Breast epithelium (tissue), 3 donors: Measurements from ENCODE around the gene HNF4A.
"Not testable (repeated sequence)": the region's sequence is repeated elsewhere in the genome, so short reads cannot be mapped to it uniquely, and the experiment has no call there.

Experiments used
- POLR2AphosphoS5 ChIP-seq, 3 donors: sonication (generic); formaldehyde crosslinking; IDR thresholded peaks; one replicate each; pipeline ENCODE4 v1.6.1; 2017; ENCODE audit warnings: antibody characterized with exemption in 3 of 3
- TF ChIP-seq, protein P1 (sequence below), 3 donors: fragments of 450-650 bp; IDR thresholded peaks; one replicate each; pipeline ENCODE4 v1.5.1; 2016 to 2017; ENCODE audit warnings: antibody characterized with exemption in 3 of 3, mild to moderate bottlenecking in 3 of 3, moderate library complexity in 3 of 3

DNA sequence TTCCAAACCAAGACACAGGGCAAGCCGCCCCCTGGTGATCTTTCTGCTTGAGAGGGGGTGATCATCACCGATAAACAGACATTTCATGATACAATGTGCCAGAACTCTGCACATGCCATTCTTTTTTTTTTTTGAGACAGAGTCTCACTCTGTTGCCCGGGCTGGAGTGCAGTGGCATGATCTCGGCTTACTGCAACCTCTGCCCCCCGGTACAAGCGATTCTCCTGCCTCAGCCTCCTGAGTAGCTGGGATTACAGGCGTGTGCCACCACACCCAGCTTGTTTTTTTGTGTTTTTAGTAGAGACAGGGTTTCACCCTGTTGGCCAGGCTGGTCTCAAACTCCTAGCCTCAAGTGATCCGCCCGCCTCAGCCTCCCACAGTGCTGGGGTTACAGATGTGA is 116.8 kb downstream of the HNF4A start:
- TF ChIP-seq, protein P1, sequence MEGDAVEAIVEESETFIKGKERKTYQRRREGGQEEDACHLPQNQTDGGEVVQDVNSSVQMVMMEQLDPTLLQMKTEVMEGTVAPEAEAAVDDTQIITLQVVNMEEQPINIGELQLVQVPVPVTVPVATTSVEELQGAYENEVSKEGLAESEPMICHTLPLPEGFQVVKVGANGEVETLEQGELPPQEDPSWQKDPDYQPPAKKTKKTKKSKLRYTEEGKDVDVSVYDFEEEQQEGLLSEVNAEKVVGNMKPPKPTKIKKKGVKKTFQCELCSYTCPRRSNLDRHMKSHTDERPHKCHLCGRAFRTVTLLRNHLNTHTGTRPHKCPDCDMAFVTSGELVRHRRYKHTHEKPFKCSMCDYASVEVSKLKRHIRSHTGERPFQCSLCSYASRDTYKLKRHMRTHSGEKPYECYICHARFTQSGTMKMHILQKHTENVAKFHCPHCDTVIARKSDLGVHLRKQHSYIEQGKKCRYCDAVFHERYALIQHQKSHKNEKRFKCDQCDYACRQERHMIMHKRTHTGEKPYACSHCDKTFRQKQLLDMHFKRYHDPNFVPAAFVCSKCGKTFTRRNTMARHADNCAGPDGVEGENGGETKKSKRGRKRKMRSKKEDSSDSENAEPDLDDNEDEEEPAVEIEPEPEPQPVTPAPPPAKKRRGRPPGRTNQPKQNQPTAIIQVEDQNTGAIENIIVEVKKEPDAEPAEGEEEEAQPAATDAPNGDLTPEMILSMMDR (IDR thresholded peaks at IDR 0.05) = not testable (repeated sequence)
- not testable (repeated sequence) for TF ChIP-seq POLR2AphosphoS5 (IDR thresholded peaks at IDR 0.05)
